Fibroblast of skin of left quadriceps (primary cell): ENCODE measurements around the gene GRHL1.
"Not testable (repeated sequence)": the region's sequence is repeated elsewhere in the genome, so short reads cannot be mapped to it uniquely, and the experiment has no call there.

Source experiments
- DNase-seq, 2 experiments: peaks; one replicate each; pipeline ENCODE4 v3.0.0-alpha.2; 2013; ENCODE audit warnings: low read depth in 2 of 2

GRHL1 gene

GRCh38 chr2:10009811-10010781 lies 58.6 kb downstream of the GRHL1 start:
- DNase-seq = no peak

- DNase-seq = not testable (repeated sequence)
Observed at GRCh38 chr2:10010861-10011605, 59.5 kb downstream of the GRHL1 start.

- DNase-seq = not testable (repeated sequence)
Observed at GRCh38 chr2:10011606-10012325, 60.3 kb downstream of the GRHL1 start.

GRCh38 chr2:10012366-10012962 lies 61.0 kb downstream of the GRHL1 start:
- not testable (repeated sequence) for DNase-seq

GRCh38 chr2:10012963-10013461 lies 61.5 kb downstream of the GRHL1 start:
- no peak for DNase-seq

- not testable (repeated sequence) for DNase-seq
Observed at GRCh38 chr2:10013651-10014417, 62.3 kb downstream of the GRHL1 start.

- DNase-seq = no peak
Observed at GRCh38 chr2:10014418-10015190, 63.1 kb downstream of the GRHL1 start.

GRCh38 chr2:10015376-10015989 lies 64.0 kb downstream of the GRHL1 start:
- DNase-seq = not testable (repeated sequence)

- DNase-seq = no peak
Observed at GRCh38 chr2:10016001-10016801, 64.7 kb downstream of the GRHL1 start.

- no peak for DNase-seq
Observed at GRCh38 chr2:10016802-10017258, 65.3 kb downstream of the GRHL1 start.

GRCh38 chr2:10017313-10017941 lies 65.9 kb downstream of the GRHL1 start:
- no peak for DNase-seq

GRCh38 chr2:10019174-10019573 lies 67.7 kb downstream of the GRHL1 start:
- DNase-seq = no peak

- no peak for DNase-seq
Observed at GRCh38 chr2:10019602-10020400, 68.3 kb downstream of the GRHL1 start.

GRCh38 chr2:10022041-10022421 lies 70.5 kb downstream of the GRHL1 start:
- DNase-seq = no peak

- DNase-seq = no peak
Observed at GRCh38 chr2:10022445-10022844, 71.0 kb downstream of the GRHL1 start.

- DNase-seq = no peak
Observed at GRCh38 chr2:10022966-10023662, 71.6 kb downstream of the GRHL1 start.
